WTC11 (cell line): ENCODE measurements around the gene EGR1. TPM values are rescaled to one million over a fixed set of nuclear protein-coding genes. Genes with fewer than 3 reads are reported as not detected.

Experiments
- ATAC-seq: fragments of 200-7000 bp; cut with Tn5 transposase; 2 replicates; pipeline ENCODE4 v1.10.0; 2021; ENCODE audit warnings: mild to moderate bottlenecking, moderate library complexity
- CTCF ChIA-PET: fragments of 300-600 bp; sonication (Branson Sonifier 250); formaldehyde crosslinking; loops from one replicate; lab custom pipeline; 2021; ENCODE audit warnings: antibody characterized with exemption; lab: Charles Lee
- POLR2A ChIA-PET: fragments of 350-600 bp; sonication (Branson Sonifier 250); formaldehyde crosslinking; loops from one replicate; lab custom pipeline; 2021; ENCODE audit warnings: antibody characterized with exemption; lab: Charles Lee
- DNase-seq: peaks from one replicate; pipeline ENCODE4 v3.0.0; 2021; ENCODE audit warnings: low spot score
- H3K27ac Mint-ChIP-seq: 2 replicates; pipeline ENCODE4 v1.8.0; 2021; ENCODE audit warnings: mixed read lengths
- H3K27me3 Mint-ChIP-seq: 2 replicates; pipeline ENCODE4 v1.8.0; 2021; ENCODE audit warnings: low read depth, mild to moderate bottlenecking, moderate library complexity, mixed read lengths
- H3K36me3 Mint-ChIP-seq: 2 replicates; pipeline ENCODE4 v1.8.0; 2021; ENCODE audit warnings: mixed read lengths
- H3K4me1 Mint-ChIP-seq: 2 replicates; pipeline ENCODE4 v1.8.0; 2022; ENCODE audit warnings: mixed read lengths
- H3K4me3 Mint-ChIP-seq: 2 replicates; pipeline ENCODE4 v1.8.0; 2021; ENCODE audit warnings: mild to moderate bottlenecking, moderate library complexity, mixed read lengths
- H3K9me3 Mint-ChIP-seq: 2 replicates; pipeline ENCODE4 v1.8.0; 2021; ENCODE audit warnings: mixed read lengths
- ELF4 ChIP-seq: sonication (generic); formaldehyde crosslinking; IDR thresholded peaks from 2 replicates; pipeline ENCODE4 v1.8.1; 2022; ENCODE audit warnings: low read depth, mild to moderate bottlenecking, moderate library complexity, missing genetic modification reagents
- IRF2 ChIP-seq: sonication (generic); formaldehyde crosslinking; IDR thresholded peaks from 2 replicates; pipeline ENCODE4 v1.8.0; 2022; ENCODE audit warnings: low read depth, missing genetic modification reagents, borderline replicate concordance
- KAT7 ChIP-seq: sonication (generic); formaldehyde crosslinking; IDR thresholded peaks from 2 replicates; pipeline ENCODE4 v1.8.1; 2023; ENCODE audit warnings: missing genetic modification reagents, mild to moderate bottlenecking, borderline replicate concordance
- MXD4 ChIP-seq: fragments of 250-450 bp; sonication (Bioruptor Pico); IDR thresholded peaks from 2 replicates; pipeline ENCODE4 v1.8.0; 2021; ENCODE audit warnings: mild to moderate bottlenecking, moderate library complexity, borderline replicate concordance
- NFATC4 ChIP-seq: fragments of 250-450 bp; sonication (Bioruptor Pico); IDR thresholded peaks from 2 replicates; pipeline ENCODE4 v1.9.0; 2021; ENCODE audit warnings: mild to moderate bottlenecking
- NFE2L1 ChIP-seq: sonication (generic); formaldehyde crosslinking; IDR thresholded peaks from 2 replicates; pipeline ENCODE4 v1.8.1; 2023; ENCODE audit warnings: missing genetic modification reagents
- NR2C2 ChIP-seq: sonication (generic); formaldehyde crosslinking; IDR thresholded peaks from 2 replicates; pipeline ENCODE4 v1.8.0; 2022; ENCODE audit warnings: mild to moderate bottlenecking, missing genetic modification reagents
- PRRX2 ChIP-seq: fragments of 250-450 bp; sonication (Bioruptor Pico); IDR thresholded peaks from 2 replicates; pipeline ENCODE4 v1.8.0; 2021; ENCODE audit warnings: mild to moderate bottlenecking
- TCF7 ChIP-seq: sonication (generic); formaldehyde crosslinking; IDR thresholded peaks from 2 replicates; pipeline ENCODE4 v1.8.0; 2022; ENCODE audit warnings: mild to moderate bottlenecking, low read depth, missing genetic modification reagents, moderate library complexity
- total RNA-seq: library from RNA; stranded (reverse); gene quantifications from 3 replicates; pipeline ENCODE4 v1.2.3, GENCODE V29; 2021
- TF ChIP-seq, protein P1 (sequence below): fragments of 200-600 bp; IDR thresholded peaks from 2 replicates; pipeline ENCODE4 v1.8.0; 2022; ENCODE audit warnings: antibody characterized with exemption
- TF ChIP-seq, protein P2 (sequence below): sonication (generic); formaldehyde crosslinking; IDR thresholded peaks from 2 replicates; pipeline ENCODE4 v1.8.0; 2022; ENCODE audit warnings: missing genetic modification reagents
- TF ChIP-seq, protein P3 (sequence below): sonication (generic); formaldehyde crosslinking; IDR thresholded peaks from 2 replicates; pipeline ENCODE4 v1.8.1; 2023; ENCODE audit warnings: mild to moderate bottlenecking, missing genetic modification reagents
- TF ChIP-seq, protein P4 (sequence below): sonication (generic); formaldehyde crosslinking; IDR thresholded peaks from 2 replicates; pipeline ENCODE4 v1.8.1; 2022; ENCODE audit warnings: low read depth, missing genetic modification reagents, borderline replicate concordance
- TF ChIP-seq, protein P5 (sequence below): sonication (generic); formaldehyde crosslinking; IDR thresholded peaks from 2 replicates; pipeline ENCODE4 v1.8.1; 2023; ENCODE audit warnings: mild to moderate bottlenecking, moderate library complexity, missing genetic modification reagents
- TF ChIP-seq, protein P6 (sequence below): sonication (generic); formaldehyde crosslinking; IDR thresholded peaks from 2 replicates; pipeline ENCODE4 v1.8.1; 2023; ENCODE audit warnings: mild to moderate bottlenecking, missing genetic modification reagents
- TF ChIP-seq, protein P7 (sequence below): sonication (generic); formaldehyde crosslinking; IDR thresholded peaks from 2 replicates; pipeline ENCODE4 v1.8.0; 2022; ENCODE audit warnings: mild to moderate bottlenecking, missing genetic modification reagents
- TF ChIP-seq, protein P8 (sequence below): sonication (generic); formaldehyde crosslinking; IDR thresholded peaks from 2 replicates; pipeline ENCODE4 v1.8.1; 2022; ENCODE audit warnings: missing genetic modification reagents, borderline replicate concordance

The EGR1 gene
- total RNA-seq, 1 experiment from 2014 or later, result 15.7 TPM

DNA sequence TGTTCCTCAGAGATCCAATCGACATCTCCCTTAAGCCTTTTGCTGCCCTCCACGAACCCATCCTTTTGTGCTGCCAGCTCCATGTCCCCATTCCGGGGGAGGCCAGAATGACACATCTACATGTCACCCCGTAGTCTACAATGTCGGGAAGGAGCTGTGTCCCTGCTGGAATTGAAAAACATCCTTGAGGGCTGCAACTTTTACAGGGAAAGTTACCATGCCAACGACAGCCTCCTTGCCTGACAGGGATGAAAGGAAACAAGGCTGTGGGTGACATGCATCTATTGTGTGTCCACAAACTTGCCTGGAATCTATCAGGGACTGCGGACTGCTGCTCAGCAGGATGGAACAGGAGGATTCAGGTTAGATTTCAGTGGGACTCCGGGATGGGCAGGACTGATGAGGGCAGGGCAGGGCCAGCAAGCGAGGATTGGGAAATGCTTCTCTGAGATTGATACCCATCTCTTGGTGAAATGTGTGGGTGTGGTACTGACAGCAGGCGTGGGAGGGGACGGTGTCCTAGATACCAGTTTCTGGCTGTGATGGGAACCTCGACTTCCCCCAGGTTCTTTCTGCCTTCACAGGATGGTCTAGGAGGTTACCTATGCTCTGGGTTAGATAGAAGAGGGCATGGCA lies 25.5 kb downstream of the EGR1 start (continued):
- TF ChIP-seq MXD4 (CRISPR knock-in tag), result no peak
- TF ChIP-seq, protein P1, sequence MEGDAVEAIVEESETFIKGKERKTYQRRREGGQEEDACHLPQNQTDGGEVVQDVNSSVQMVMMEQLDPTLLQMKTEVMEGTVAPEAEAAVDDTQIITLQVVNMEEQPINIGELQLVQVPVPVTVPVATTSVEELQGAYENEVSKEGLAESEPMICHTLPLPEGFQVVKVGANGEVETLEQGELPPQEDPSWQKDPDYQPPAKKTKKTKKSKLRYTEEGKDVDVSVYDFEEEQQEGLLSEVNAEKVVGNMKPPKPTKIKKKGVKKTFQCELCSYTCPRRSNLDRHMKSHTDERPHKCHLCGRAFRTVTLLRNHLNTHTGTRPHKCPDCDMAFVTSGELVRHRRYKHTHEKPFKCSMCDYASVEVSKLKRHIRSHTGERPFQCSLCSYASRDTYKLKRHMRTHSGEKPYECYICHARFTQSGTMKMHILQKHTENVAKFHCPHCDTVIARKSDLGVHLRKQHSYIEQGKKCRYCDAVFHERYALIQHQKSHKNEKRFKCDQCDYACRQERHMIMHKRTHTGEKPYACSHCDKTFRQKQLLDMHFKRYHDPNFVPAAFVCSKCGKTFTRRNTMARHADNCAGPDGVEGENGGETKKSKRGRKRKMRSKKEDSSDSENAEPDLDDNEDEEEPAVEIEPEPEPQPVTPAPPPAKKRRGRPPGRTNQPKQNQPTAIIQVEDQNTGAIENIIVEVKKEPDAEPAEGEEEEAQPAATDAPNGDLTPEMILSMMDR, result no peak
- no peak for TF ChIP-seq NR2C2 (CRISPR knock-in tag)
- no peak for TF ChIP-seq PRRX2 (CRISPR knock-in tag)
- TF ChIP-seq, protein P2, sequence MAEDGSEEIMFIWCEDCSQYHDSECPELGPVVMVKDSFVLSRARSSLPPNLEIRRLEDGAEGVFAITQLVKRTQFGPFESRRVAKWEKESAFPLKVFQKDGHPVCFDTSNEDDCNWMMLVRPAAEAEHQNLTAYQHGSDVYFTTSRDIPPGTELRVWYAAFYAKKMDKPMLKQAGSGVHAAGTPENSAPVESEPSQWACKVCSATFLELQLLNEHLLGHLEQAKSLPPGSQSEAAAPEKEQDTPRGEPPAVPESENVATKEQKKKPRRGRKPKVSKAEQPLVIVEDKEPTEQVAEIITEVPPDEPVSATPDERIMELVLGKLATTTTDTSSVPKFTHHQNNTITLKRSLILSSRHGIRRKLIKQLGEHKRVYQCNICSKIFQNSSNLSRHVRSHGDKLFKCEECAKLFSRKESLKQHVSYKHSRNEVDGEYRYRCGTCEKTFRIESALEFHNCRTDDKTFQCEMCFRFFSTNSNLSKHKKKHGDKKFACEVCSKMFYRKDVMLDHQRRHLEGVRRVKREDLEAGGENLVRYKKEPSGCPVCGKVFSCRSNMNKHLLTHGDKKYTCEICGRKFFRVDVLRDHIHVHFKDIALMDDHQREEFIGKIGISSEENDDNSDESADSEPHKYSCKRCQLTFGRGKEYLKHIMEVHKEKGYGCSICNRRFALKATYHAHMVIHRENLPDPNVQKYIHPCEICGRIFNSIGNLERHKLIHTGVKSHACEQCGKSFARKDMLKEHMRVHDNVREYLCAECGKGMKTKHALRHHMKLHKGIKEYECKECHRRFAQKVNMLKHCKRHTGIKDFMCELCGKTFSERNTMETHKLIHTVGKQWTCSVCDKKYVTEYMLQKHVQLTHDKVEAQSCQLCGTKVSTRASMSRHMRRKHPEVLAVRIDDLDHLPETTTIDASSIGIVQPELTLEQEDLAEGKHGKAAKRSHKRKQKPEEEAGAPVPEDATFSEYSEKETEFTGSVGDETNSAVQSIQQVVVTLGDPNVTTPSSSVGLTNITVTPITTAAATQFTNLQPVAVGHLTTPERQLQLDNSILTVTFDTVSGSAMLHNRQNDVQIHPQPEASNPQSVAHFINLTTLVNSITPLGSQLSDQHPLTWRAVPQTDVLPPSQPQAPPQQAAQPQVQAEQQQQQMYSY (CRISPR knock-in tag), result no peak
- no peak for TF ChIP-seq KAT7 (CRISPR knock-in tag)
- TF ChIP-seq, protein P3, sequence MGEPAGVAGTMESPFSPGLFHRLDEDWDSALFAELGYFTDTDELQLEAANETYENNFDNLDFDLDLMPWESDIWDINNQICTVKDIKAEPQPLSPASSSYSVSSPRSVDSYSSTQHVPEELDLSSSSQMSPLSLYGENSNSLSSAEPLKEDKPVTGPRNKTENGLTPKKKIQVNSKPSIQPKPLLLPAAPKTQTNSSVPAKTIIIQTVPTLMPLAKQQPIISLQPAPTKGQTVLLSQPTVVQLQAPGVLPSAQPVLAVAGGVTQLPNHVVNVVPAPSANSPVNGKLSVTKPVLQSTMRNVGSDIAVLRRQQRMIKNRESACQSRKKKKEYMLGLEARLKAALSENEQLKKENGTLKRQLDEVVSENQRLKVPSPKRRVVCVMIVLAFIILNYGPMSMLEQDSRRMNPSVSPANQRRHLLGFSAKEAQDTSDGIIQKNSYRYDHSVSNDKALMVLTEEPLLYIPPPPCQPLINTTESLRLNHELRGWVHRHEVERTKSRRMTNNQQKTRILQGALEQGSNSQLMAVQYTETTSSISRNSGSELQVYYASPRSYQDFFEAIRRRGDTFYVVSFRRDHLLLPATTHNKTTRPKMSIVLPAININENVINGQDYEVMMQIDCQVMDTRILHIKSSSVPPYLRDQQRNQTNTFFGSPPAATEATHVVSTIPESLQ (CRISPR knock-in tag), result no peak
- TF ChIP-seq IRF2 (CRISPR knock-in tag), result no peak
- TF ChIP-seq NFATC4 (CRISPR knock-in tag), result no peak
- TF ChIP-seq, protein P4, sequence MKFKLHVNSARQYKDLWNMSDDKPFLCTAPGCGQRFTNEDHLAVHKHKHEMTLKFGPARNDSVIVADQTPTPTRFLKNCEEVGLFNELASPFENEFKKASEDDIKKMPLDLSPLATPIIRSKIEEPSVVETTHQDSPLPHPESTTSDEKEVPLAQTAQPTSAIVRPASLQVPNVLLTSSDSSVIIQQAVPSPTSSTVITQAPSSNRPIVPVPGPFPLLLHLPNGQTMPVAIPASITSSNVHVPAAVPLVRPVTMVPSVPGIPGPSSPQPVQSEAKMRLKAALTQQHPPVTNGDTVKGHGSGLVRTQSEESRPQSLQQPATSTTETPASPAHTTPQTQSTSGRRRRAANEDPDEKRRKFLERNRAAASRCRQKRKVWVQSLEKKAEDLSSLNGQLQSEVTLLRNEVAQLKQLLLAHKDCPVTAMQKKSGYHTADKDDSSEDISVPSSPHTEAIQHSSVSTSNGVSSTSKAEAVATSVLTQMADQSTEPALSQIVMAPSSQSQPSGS (CRISPR knock-in tag), result no peak
- TF ChIP-seq, protein P5, sequence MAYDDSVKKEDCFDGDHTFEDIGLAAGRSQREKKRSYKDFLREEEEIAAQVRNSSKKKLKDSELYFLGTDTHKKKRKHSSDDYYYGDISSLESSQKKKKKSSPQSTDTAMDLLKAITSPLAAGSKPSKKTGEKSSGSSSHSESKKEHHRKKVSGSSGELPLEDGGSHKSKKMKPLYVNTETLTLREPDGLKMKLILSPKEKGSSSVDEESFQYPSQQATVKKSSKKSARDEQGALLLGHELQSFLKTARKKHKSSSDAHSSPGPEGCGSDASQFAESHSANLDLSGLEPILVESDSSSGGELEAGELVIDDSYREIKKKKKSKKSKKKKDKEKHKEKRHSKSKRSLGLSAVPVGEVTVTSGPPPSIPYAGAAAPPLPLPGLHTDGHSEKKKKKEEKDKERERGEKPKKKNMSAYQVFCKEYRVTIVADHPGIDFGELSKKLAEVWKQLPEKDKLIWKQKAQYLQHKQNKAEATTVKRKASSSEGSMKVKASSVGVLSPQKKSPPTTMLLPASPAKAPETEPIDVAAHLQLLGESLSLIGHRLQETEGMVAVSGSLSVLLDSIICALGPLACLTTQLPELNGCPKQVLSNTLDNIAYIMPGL (CRISPR knock-in tag), result no peak

DNA sequence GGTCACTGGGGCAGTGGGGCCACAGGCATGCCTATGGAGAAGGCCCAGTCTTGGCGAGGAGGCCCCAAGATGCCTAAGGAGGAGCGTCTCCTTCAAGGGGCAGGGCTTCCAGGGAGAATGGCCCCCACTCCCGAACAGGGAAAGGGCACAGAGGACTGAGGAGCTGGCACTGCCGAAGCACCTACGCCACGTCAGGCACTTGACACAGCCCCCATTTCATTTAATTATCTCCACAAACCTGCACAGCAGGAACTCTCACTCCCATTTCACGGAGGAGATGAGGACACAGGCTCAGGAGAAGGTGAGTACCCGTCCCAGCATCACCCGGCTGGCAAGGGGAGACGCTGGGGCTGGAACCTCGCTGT lies 26.0 kb downstream of the EGR1 start:
- H3K4me3 Mint-ChIP-seq, result peak overlapping the region; percentile 57
- CTCF ChIA-PET, result interaction anchor here (2.6 kb wide), 1 partner anchor 13 kb away, joined by 10 read pairs; no protein-coding TSS in a partner anchor
- POLR2A ChIA-PET, result no interaction called here
- no peak for ATAC-seq
- no peak overlapping the region for H3K27ac Mint-ChIP-seq
- no peaks in the 10 kb centered on the region for H3K36me3 Mint-ChIP-seq
- TF ChIP-seq, protein P6, sequence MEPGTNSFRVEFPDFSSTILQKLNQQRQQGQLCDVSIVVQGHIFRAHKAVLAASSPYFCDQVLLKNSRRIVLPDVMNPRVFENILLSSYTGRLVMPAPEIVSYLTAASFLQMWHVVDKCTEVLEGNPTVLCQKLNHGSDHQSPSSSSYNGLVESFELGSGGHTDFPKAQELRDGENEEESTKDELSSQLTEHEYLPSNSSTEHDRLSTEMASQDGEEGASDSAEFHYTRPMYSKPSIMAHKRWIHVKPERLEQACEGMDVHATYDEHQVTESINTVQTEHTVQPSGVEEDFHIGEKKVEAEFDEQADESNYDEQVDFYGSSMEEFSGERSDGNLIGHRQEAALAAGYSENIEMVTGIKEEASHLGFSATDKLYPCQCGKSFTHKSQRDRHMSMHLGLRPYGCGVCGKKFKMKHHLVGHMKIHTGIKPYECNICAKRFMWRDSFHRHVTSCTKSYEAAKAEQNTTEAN (CRISPR knock-in tag), result no peak
- TF ChIP-seq, protein P7, sequence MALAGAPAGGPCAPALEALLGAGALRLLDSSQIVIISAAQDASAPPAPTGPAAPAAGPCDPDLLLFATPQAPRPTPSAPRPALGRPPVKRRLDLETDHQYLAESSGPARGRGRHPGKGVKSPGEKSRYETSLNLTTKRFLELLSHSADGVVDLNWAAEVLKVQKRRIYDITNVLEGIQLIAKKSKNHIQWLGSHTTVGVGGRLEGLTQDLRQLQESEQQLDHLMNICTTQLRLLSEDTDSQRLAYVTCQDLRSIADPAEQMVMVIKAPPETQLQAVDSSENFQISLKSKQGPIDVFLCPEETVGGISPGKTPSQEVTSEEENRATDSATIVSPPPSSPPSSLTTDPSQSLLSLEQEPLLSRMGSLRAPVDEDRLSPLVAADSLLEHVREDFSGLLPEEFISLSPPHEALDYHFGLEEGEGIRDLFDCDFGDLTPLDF (CRISPR knock-in tag), result no peak
- TF ChIP-seq TCF7, result no peak
- no peak for TF ChIP-seq ELF4 (CRISPR knock-in tag)
- TF ChIP-seq, protein P8, sequence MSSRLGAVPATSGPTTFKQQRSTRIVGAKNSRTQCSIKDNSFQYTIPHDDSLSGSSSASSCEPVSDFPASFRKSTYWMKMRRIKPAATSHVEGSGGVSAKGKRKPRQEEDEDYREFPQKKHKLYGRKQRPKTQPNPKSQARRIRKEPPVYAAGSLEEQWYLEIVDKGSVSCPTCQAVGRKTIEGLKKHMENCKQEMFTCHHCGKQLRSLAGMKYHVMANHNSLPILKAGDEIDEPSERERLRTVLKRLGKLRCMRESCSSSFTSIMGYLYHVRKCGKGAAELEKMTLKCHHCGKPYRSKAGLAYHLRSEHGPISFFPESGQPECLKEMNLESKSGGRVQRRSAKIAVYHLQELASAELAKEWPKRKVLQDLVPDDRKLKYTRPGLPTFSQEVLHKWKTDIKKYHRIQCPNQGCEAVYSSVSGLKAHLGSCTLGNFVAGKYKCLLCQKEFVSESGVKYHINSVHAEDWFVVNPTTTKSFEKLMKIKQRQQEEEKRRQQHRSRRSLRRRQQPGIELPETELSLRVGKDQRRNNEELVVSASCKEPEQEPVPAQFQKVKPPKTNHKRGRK, result no peak
- no peak for TF ChIP-seq NFE2L1
- peaks cover 39% of the 10 kb centered on the region for H3K27me3 Mint-ChIP-seq
- H3K4me1 Mint-ChIP-seq, result peaks cover 25% of the 10 kb centered on the region
- H3K9me3 Mint-ChIP-seq, result no peaks in the 10 kb centered on the region
- DNase-seq, result no peak
